ENCODE measurements around the gene RAD52. TPM values are rescaled to one million over a fixed set of nuclear protein-coding genes. Genes with fewer than 3 reads are reported as not detected.

Gene RAD52
- total RNA-seq, 1 donor: 10.8 TPM

DNA sequence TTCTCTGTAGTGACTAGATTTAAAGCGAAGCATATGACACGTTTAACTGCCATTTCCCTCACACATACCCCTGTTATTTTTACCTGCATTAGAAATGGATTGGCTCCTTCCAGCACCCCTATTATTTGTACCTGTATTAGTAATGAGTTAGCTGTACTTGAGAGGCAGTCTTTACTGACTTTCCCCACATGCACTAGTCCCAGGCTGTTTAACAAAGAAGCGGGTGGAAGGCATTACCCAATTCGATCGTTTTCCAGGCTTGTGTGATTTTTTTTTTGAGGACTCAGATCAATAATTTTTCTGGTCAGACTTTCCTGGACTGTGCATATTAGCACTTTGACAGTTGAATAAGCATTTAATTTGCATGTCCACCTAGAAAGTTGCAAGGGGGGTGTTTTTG, 46.4 kb downstream of the RAD52 start:
- TF ChIP-seq, protein P1, sequence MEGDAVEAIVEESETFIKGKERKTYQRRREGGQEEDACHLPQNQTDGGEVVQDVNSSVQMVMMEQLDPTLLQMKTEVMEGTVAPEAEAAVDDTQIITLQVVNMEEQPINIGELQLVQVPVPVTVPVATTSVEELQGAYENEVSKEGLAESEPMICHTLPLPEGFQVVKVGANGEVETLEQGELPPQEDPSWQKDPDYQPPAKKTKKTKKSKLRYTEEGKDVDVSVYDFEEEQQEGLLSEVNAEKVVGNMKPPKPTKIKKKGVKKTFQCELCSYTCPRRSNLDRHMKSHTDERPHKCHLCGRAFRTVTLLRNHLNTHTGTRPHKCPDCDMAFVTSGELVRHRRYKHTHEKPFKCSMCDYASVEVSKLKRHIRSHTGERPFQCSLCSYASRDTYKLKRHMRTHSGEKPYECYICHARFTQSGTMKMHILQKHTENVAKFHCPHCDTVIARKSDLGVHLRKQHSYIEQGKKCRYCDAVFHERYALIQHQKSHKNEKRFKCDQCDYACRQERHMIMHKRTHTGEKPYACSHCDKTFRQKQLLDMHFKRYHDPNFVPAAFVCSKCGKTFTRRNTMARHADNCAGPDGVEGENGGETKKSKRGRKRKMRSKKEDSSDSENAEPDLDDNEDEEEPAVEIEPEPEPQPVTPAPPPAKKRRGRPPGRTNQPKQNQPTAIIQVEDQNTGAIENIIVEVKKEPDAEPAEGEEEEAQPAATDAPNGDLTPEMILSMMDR (IDR thresholded peaks at IDR 0.05; ENCODE audit: insufficient read depth, low read length): no peak
- DNase-seq (ENCODE audit: low read depth): no peak

DNA sequence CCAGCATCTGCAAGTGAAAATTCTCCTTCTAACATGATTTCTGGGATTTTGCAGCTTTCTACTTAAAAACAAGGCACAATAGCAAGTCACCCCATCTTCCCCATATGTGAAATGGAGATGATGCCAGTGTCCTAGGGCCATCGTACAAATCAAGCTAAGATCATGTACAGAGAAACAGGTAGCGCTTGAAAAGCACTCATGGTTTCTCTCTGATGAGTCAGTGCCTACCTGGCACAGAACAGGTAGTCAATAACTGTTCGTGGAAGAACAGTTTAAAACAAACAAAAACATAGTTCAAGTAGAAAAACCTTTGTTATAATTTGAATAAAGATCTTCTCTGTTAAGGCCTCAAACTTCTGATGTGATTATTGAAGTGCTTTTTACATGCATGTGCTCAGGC, 46.9 kb downstream of the RAD52 start:
- no peak for DNase-seq (ENCODE audit: low read depth)
- TF ChIP-seq, protein P1 (IDR thresholded peaks at IDR 0.05; ENCODE audit: insufficient read depth, low read length): no peak
- no peak overlapping the region for H3K4me3 ChIP-seq (ENCODE audit: low read depth, low read length)

More for the DNA sequence above, 46.4 kb downstream of the RAD52 start:
- H3K4me3 ChIP-seq (ENCODE audit: low read depth, low read length): no peak overlapping the region

DNA sequence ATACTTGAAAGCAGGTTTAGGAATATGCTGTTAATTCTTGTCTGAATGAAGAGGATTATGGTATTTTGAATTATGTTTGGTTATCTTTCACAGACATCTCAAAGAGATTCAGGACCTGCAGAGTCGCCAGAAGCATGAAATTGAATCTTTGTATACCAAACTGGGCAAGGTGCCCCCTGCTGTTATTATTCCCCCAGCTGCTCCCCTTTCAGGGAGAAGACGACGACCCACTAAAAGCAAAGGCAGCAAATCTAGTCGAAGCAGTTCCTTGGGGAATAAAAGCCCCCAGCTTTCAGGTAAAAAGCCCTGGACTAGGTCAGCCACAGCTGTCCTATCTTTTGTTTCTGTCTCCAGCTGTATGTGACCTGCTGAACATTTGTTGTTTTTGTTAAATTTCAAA, 52.1 kb downstream of the RAD52 start:
- no peak for DNase-seq (ENCODE audit: low read depth)
- no peak overlapping the region for H3K4me3 ChIP-seq (ENCODE audit: low read depth, low read length)
- TF ChIP-seq, protein P1 (IDR thresholded peaks at IDR 0.05; ENCODE audit: insufficient read depth, low read length): no peak

DNA sequence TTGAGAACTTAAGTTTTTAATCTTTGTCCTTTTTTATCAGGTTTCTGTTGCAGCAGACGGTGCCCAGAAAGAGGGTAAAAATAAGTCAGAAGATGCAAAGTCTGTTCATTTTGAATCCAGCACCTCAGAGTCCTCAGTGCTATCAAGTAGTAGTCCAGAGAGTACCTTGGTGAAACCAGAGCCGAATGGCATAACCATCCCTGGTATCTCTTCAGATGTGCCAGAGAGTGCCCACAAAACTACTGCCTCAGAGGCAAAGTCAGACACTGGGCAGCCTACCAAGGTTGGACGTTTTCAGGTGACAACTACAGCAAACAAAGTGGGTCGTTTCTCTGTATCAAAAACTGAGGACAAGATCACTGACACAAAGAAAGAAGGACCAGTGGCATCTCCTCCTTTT, 53.5 kb downstream of the RAD52 start:
- no peak overlapping the region for H3K4me3 ChIP-seq (ENCODE audit: low read depth, low read length)
- DNase-seq (ENCODE audit: low read depth): no peak
- TF ChIP-seq, protein P1 (IDR thresholded peaks at IDR 0.05; ENCODE audit: insufficient read depth, low read length): no peak

DNA sequence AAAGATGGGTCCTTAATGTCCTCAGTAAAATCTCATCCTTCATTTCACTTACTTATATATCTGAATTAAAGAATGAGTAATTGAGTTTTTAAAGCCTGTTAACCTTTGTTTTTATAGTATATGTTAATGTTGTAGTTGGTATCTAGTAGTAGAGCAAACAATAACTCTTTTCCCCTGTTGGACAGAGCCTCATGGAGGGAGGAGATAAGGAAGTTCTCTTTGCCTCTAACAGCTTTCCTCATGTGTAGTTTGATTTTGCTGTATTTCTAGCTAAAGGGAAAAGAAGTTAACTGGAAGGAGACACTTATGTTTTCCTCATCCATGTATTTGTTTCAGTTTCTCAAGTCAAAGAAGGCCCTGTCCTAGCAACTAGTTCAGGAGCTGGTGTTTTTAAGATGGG, 55.3 kb downstream of the RAD52 start:
- TF ChIP-seq, protein P1 (IDR thresholded peaks at IDR 0.05; ENCODE audit: insufficient read depth, low read length): no peak
- H3K4me3 ChIP-seq (ENCODE audit: low read depth, low read length): no peak overlapping the region
- no peak for DNase-seq (ENCODE audit: low read depth)

DNA sequence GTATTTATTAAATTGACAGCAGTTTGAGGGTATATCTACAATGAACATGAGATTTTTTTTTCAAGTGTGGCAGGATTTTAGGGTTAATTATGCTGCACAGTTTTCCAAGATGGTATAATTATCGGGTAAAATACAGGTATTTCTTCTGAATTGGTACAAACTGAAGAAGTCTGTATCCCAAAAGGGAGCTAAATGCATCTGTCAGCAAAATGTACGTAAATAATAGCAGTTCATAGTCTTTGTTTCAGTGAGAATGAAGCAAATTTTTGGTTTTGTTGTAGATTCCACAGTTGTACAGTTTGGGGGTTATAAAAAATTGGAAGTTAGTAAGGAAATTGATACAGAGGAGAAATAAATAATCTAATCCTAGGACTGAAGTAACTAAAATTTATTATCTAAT, 63.3 kb downstream of the RAD52 start:
- TF ChIP-seq, protein P1 (IDR thresholded peaks at IDR 0.05; ENCODE audit: insufficient read depth, low read length): no peak
- H3K4me3 ChIP-seq (ENCODE audit: low read depth, low read length): no peak overlapping the region
- DNase-seq (ENCODE audit: low read depth): no peak

DNA sequence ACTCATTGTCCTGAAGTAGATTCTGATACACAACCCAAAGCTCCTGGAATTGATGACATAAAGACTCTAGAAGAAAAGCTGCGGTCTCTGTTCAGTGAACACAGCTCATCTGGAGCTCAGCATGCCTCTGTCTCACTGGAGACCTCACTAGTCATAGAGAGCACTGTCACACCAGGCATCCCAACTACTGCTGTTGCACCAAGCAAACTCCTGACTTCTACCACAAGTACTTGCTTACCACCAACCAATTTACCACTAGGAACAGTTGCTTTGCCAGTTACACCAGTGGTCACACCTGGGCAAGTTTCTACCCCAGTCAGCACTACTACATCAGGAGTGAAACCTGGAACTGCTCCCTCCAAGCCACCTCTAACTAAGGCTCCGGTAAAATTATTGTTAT, 63.8 kb downstream of the RAD52 start:
- H3K4me3 ChIP-seq (ENCODE audit: low read depth, low read length): no peak overlapping the region
- no peak for DNase-seq (ENCODE audit: low read depth)
- TF ChIP-seq, protein P1 (IDR thresholded peaks at IDR 0.05; ENCODE audit: insufficient read depth, low read length): no peak
